ENCODE data around the gene ATP9B.

ATP9B gene

DNA sequence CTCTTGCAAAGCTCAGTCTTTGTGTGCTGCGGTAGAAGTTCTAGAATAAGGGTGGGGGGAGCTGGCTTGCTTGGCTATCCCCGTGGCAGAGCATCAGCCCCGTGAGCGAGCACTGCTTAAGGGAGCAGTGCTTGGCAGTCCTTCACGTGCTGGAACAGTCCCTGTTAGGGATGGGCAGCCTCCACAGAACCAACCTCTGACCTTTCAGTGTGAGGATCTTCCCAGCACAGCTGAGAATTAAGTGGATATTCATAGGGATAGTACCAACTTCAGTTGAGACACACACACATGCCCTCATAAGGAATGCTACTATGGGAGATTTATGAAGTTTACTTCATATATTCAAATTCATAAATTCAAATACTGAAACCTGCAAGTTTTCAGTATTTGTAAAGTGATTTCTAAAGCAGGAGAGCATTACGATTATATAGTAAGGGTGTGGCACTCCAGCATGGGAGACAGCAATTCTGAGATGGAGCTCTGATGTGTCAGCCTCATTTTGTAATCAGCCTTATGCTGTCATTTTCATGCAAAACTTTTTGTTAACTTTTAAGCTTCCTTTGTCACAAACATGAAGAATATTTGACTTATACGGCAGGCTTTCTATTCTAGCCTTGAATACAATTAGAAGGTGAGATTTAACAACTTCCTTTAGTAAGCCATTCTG lies 39.5 kb downstream of the ATP9B start:
- no peak for DNase-seq (ENCODE audit: extremely low read depth, low read depth)
- TF ChIP-seq CTCF (IDR thresholded peaks at IDR 0.05; ENCODE audit: low read depth, low read length), result no peak

DNA sequence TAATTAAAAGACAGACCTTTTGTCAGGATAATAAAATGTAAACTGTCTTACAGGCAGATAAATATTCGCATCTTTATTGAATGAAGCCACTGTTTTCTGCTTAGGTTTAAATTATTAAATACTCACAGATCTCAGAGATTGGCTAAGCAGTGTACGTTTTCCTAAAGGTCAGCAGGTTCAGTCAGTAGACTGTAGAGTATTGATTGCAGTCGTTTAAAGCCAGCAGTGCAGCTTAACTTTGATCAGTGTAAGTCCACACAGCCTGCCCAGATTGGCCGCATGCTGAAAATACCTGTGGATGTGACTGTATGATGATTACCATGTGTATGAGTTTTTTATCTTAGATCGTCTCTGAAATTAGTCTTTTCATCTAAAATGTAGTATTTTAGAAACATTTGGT lies 42.3 kb downstream of the ATP9B start:
- no peak for DNase-seq (ENCODE audit: extremely low read depth, low read depth)
- no peak for TF ChIP-seq CTCF (IDR thresholded peaks at IDR 0.05; ENCODE audit: low read depth, low read length)

DNA sequence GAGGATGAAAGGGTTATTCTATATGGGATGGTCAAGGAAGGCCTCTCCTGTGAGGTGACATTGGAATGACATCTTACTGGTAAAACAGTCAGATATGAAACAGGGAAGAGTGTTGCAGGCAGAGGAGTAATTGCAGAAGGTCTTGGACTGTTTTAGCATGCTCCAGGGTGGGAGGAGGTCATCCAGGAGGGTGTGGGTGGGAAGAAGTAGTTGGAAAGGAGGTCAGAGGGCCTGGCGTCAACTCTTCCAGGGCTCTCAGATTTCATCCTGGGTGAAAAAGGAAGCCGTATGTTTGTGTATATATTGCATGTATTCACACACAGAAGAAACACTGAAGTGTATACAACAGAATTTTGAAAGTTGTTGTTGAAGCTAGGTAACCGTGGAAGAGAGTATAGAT lies 48.2 kb downstream of the ATP9B start:
- TF ChIP-seq CTCF (IDR thresholded peaks at IDR 0.05; ENCODE audit: low read depth, low read length), result no peak
- no peak for DNase-seq (ENCODE audit: extremely low read depth, low read depth)

DNA sequence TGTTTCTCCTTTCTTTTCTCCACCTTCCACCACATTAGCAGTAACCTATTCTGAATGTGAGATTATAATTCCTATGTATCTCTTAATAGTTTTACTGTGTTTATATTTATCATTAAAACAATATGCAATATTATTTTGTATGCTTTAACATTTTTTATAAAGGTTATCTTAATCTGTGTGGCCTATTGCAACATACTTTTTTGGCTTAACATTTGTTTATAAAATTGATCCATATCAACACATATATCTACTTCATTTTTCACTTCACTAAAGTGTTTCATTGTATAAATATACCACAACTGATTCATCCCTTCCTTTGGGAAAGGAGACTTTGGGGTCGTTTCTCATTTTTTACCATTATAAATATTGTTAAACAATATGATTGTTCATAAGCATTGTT lies 48.6 kb downstream of the ATP9B start:
- TF ChIP-seq CTCF (IDR thresholded peaks at IDR 0.05; ENCODE audit: low read depth, low read length), result no peak
- DNase-seq (ENCODE audit: extremely low read depth, low read depth), result no peak

DNA sequence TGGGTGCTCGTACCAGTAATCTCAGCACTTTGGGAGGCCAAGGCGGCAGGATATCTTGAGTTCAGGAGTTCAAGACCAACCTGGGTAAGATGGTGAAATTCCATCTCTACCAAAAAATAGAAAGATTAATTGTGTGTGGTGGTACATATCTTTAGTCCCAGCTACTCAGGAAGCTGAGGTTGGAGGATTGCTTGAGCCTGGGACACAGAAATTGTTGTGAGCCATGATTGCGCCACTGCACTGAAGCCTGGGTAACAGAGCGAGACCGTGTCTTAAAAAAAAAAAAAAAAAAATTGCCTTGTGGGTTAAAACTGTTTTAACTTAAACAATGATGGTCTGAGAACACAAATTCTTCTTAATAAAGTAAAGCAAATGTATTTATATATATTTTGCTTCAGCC lies 49.6 kb downstream of the ATP9B start:
- TF ChIP-seq CTCF (IDR thresholded peaks at IDR 0.05; ENCODE audit: low read depth, low read length), result no peak
- DNase-seq (ENCODE audit: extremely low read depth, low read depth), result no peak

GRCh38 chr18:79121746-79122474 lies 52.7 kb downstream of the ATP9B start:
- TF ChIP-seq CTCF (IDR thresholded peaks at IDR 0.05; ENCODE audit: low read depth, low read length), result no peak
- DNase-seq (ENCODE audit: extremely low read depth, low read depth), result no peak

DNA sequence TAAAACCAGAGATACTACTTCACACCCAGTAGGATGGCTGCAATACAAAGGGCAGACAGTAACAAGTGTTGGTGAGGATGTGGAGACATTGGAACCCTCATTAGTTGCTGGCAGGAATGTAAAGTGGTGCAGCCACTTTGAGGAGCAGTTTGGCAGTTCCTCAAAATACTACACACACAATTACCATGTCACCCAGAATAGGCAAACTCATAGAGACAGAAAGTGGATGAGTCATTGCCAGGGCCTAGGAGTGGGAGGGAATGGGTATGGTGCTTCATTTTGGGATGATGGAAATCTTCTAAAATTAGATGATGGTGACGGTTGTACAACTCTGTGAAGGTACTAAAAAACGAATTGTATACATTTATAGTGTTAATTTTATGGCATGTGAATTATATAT lies 54.8 kb downstream of the ATP9B start:
- TF ChIP-seq CTCF (IDR thresholded peaks at IDR 0.05; ENCODE audit: low read depth, low read length), result no peak
- no peak for DNase-seq (ENCODE audit: extremely low read depth, low read depth)
